SK-N-MC (cell line): ENCODE data around the gene CHST13.

ENCODE experiments used
- DNase-seq: peaks from one replicate; pipeline ENCODE4 v3.0.0-alpha.2; 2011; ENCODE audit warnings: low read depth, low spot score
- H3K27ac ChIP-seq: fragments of 200-600 bp; sonication (generic); 2 replicates; pipeline ENCODE4 v1.5.1; 2016; ENCODE audit warnings: mixed run types
- H3K36me3 ChIP-seq: fragments of 200-600 bp; sonication (generic); 2 replicates; pipeline ENCODE4 v1.6.1; 2017; ENCODE audit warnings: antibody characterized with exemption, low read length, mixed read lengths; ENCODE audit not compliant: insufficient read depth
- H3K4me3 ChIP-seq: fragments of 200-600 bp; sonication (generic); 2 replicates; pipeline ENCODE4 v1.5.1; 2016
- H3K9ac ChIP-seq: fragments of 200-600 bp; sonication (generic); 2 replicates; pipeline ENCODE4 v1.8.0; 2017; ENCODE audit warnings: mixed run types, mixed read lengths; ENCODE audit not compliant: insufficient read length
- H3K9me3 ChIP-seq: fragments of 200-600 bp; sonication (generic); 2 replicates; pipeline ENCODE4 v1.6.1; 2017; ENCODE audit warnings: low read depth, mild to moderate bottlenecking, antibody characterized with exemption, low read length, moderate library complexity, mixed read lengths
- EZH2 ChIP-seq: fragments of 200-600 bp; sonication (generic); IDR thresholded peaks from one replicate; pipeline ENCODE4 v1.6.1; 2017; ENCODE audit warnings: antibody characterized with exemption
- FOXP2 ChIP-seq: optimal IDR thresholded peaks from 2 replicates; pipeline ENCODE3; 2011; ENCODE audit warnings: mild to moderate bottlenecking, moderate library complexity; ENCODE audit not compliant: insufficient read depth; ENCODE audit errors: extremely low read length, control extremely low read depth
- POLR2AphosphoS5 ChIP-seq: IDR thresholded peaks from 2 replicates; pipeline ENCODE4 v1.6.1; 2012; ENCODE audit warnings: mild to moderate bottlenecking, low read depth, low read length, borderline replicate concordance

The CHST13 gene

GRCh38 chr3:126544596-126545281 lies 20.8 kb downstream of the CHST13 start:
- TF ChIP-seq FOXP2 (no peak), EZH2 (no peak)
- Histone ChIP-seq H3K36me3 (no peaks in the 10 kb centered on the region), H3K27ac (no peak overlapping the region), H3K4me3 (no peak overlapping the region), H3K9ac (no peak overlapping the region), H3K9me3 (no peaks in the 10 kb centered on the region)
- DNase-seq = no peak

GRCh38 chr3:126545544-126545943 lies 21.6 kb downstream of the CHST13 start:
- H3K4me3 ChIP-seq = no peak overlapping the region
- DNase-seq = no peak
- H3K36me3 ChIP-seq = no peaks in the 10 kb centered on the region
- H3K27ac ChIP-seq = no peak overlapping the region
- H3K9ac ChIP-seq = no peak overlapping the region
- no peaks in the 10 kb centered on the region for H3K9me3 ChIP-seq
- TF ChIP-seq FOXP2 (no peak), EZH2 (no peak), POLR2AphosphoS5 (no peak)

- Histone ChIP-seq H3K9ac (no peak overlapping the region), H3K9me3 (no peaks in the 10 kb centered on the region), H3K36me3 (no peaks in the 10 kb centered on the region), H3K4me3 (no peak overlapping the region), H3K27ac (no peak overlapping the region)
- DNase-seq = no peak
- TF ChIP-seq POLR2AphosphoS5 (no peak), EZH2 (no peak), FOXP2 (no peak)
Observed at GRCh38 chr3:126546013-126546412, 22.1 kb downstream of the CHST13 start.

GRCh38 chr3:126546549-126547239 lies 22.7 kb downstream of the CHST13 start:
- Histone ChIP-seq H3K27ac (no peak overlapping the region), H3K9ac (no peak overlapping the region), H3K4me3 (no peak overlapping the region), H3K9me3 (no peaks in the 10 kb centered on the region), H3K36me3 (no peaks in the 10 kb centered on the region)
- no peak for DNase-seq
- TF ChIP-seq FOXP2 (no peak), POLR2AphosphoS5 (no peak), EZH2 (no peak)

GRCh38 chr3:126547721-126548120 lies 23.8 kb downstream of the CHST13 start:
- H3K9me3 ChIP-seq = no peaks in the 10 kb centered on the region
- DNase-seq = no peak
- H3K4me3 ChIP-seq = no peak overlapping the region
- H3K36me3 ChIP-seq = no peaks in the 10 kb centered on the region
- H3K9ac ChIP-seq = no peak overlapping the region
- H3K27ac ChIP-seq = no peak overlapping the region
- no peak for TF ChIP-seq POLR2AphosphoS5

GRCh38 chr3:126548556-126549466 lies 24.9 kb downstream of the CHST13 start:
- Histone ChIP-seq H3K36me3 (no peaks in the 10 kb centered on the region), H3K4me3 (no peak overlapping the region), H3K9me3 (no peaks in the 10 kb centered on the region), H3K27ac (no peak overlapping the region), H3K9ac (no peak overlapping the region)
- TF ChIP-seq FOXP2 = no peak
- no peak for TF ChIP-seq POLR2AphosphoS5
- TF ChIP-seq EZH2 = no peak
- DNase-seq = no peak

- DNase-seq = no peak
Observed at GRCh38 chr3:126549861-126550487, 26.0 kb downstream of the CHST13 start.

More at GRCh38 chr3:126549861-126550487, 26.0 kb downstream of the CHST13 start:
- Histone ChIP-seq H3K36me3 (no peaks in the 10 kb centered on the region), H3K9ac (no peak overlapping the region), H3K9me3 (no peaks in the 10 kb centered on the region), H3K4me3 (no peak overlapping the region), H3K27ac (no peak overlapping the region)
- TF ChIP-seq POLR2AphosphoS5 = no peak
- TF ChIP-seq EZH2 = no peak
- TF ChIP-seq FOXP2 = no peak
